Measurements from ENCODE around the gene PACRG.

Gene PACRG

GRCh38 chr6:163288915-163289314 is 561.1 kb downstream of the PACRG start:
- DNase-seq (ENCODE audit: low spot score): no peak

GRCh38 chr6:163289447-163289846 is 561.7 kb downstream of the PACRG start:
- DNase-seq (ENCODE audit: low spot score): no peak

- no peak for DNase-seq (ENCODE audit: low spot score)
These were observed 562.9 kb downstream of the PACRG start for GRCh38 chr6:163290545-163291274.

GRCh38 chr6:163291622-163292021 is 563.8 kb downstream of the PACRG start:
- no peak for DNase-seq (ENCODE audit: low spot score)

- no peak for DNase-seq (ENCODE audit: low spot score)
These were observed 565.5 kb downstream of the PACRG start for GRCh38 chr6:163293286-163293685.

- DNase-seq (ENCODE audit: low spot score): no peak
These were observed 567.0 kb downstream of the PACRG start for GRCh38 chr6:163294734-163295133.

- no peak for DNase-seq (ENCODE audit: low spot score)
These were observed 569.2 kb downstream of the PACRG start for GRCh38 chr6:163296835-163297519.

- no peak for DNase-seq (ENCODE audit: low spot score)
These were observed 570.5 kb downstream of the PACRG start for GRCh38 chr6:163298079-163298830.

- no peak for DNase-seq (ENCODE audit: low spot score)
These were observed 573.1 kb downstream of the PACRG start for GRCh38 chr6:163300838-163301237.

GRCh38 chr6:163301726-163302635 is 574.2 kb downstream of the PACRG start:
- DNase-seq (ENCODE audit: low spot score): no peak

- DNase-seq (ENCODE audit: low spot score): no peak
These were observed 575.0 kb downstream of the PACRG start for GRCh38 chr6:163302747-163303146.

GRCh38 chr6:163306000-163306399 is 578.2 kb downstream of the PACRG start:
- DNase-seq (ENCODE audit: low spot score): no peak

GRCh38 chr6:163308629-163309440 is 581.1 kb downstream of the PACRG start:
- no peak for DNase-seq (ENCODE audit: low spot score)

GRCh38 chr6:163309491-163310026 is 581.8 kb downstream of the PACRG start:
- DNase-seq (ENCODE audit: low spot score): no peak

- DNase-seq (ENCODE audit: low spot score): no peak
These were observed 582.6 kb downstream of the PACRG start for GRCh38 chr6:163310096-163310972.

- no peak for DNase-seq (ENCODE audit: low spot score)
These were observed 583.2 kb downstream of the PACRG start for GRCh38 chr6:163310973-163311383.

GRCh38 chr6:163311830-163312229 is 584.1 kb downstream of the PACRG start:
- no peak for DNase-seq (ENCODE audit: low spot score)

GRCh38 chr6:163313566-163313965 is 585.8 kb downstream of the PACRG start:
- DNase-seq (ENCODE audit: low spot score): no peak

GRCh38 chr6:163313981-163314380 is 586.2 kb downstream of the PACRG start:
- DNase-seq (ENCODE audit: low spot score): no peak

Data from GM03348 (cell line).